ENCODE results near the gene SCN8A.

SCN8A gene

DNA sequence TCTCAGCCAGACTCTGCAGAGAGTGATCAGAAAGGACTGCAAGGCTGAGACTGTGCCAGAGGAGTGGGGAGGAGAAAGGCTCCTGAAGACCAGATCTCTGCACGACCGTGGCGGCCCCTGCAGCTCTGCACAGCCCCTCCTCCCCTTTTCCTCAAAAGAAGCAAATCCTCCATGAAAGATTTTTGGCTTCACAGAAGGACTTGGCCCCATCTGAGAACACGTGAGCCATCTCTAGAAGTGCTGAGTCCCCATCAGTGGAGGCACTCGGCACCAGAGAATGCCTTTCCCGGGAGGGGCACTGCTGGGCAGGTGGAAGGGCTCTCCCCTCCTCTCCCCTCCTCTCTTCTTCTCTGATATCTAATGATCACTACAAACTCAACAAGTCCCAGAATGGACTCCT lies 250.7 kb downstream of the SCN8A start:
- no peak for DNase-seq (ENCODE audit: low read depth)
- TF ChIP-seq, protein P1, sequence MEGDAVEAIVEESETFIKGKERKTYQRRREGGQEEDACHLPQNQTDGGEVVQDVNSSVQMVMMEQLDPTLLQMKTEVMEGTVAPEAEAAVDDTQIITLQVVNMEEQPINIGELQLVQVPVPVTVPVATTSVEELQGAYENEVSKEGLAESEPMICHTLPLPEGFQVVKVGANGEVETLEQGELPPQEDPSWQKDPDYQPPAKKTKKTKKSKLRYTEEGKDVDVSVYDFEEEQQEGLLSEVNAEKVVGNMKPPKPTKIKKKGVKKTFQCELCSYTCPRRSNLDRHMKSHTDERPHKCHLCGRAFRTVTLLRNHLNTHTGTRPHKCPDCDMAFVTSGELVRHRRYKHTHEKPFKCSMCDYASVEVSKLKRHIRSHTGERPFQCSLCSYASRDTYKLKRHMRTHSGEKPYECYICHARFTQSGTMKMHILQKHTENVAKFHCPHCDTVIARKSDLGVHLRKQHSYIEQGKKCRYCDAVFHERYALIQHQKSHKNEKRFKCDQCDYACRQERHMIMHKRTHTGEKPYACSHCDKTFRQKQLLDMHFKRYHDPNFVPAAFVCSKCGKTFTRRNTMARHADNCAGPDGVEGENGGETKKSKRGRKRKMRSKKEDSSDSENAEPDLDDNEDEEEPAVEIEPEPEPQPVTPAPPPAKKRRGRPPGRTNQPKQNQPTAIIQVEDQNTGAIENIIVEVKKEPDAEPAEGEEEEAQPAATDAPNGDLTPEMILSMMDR (conservative IDR thresholded peaks at IDR 0.05; ENCODE audit: low read depth, low read length) = no peak

DNA sequence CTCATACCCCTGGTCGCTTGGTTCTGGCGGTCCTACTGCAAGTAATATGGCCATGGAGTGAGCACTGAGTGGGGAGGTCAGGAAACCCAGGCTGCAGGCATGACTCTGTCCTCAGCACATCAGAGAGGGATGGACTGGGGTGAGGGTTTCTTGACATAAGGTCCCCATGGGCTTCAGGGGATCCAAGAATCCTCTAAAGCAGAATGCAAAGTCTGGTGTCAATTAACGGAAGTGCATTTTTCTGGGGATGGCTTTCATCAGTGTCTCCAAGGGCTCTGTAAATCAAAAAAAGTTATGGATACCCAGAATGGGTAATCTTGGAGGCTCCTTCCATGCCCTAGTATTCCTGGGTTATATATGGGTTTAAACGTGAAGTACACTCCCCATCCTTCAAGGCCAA lies 253.8 kb downstream of the SCN8A start:
- TF ChIP-seq, protein P1 (conservative IDR thresholded peaks at IDR 0.05; ENCODE audit: low read depth, low read length) = no peak
- no peak overlapping the region for H3K4me3 ChIP-seq (ENCODE audit: low read length)
- DNase-seq (ENCODE audit: low read depth) = no peak

More for the DNA sequence above, 250.7 kb downstream of the SCN8A start:
- H3K4me3 ChIP-seq (ENCODE audit: low read length) = no peak overlapping the region

DNA sequence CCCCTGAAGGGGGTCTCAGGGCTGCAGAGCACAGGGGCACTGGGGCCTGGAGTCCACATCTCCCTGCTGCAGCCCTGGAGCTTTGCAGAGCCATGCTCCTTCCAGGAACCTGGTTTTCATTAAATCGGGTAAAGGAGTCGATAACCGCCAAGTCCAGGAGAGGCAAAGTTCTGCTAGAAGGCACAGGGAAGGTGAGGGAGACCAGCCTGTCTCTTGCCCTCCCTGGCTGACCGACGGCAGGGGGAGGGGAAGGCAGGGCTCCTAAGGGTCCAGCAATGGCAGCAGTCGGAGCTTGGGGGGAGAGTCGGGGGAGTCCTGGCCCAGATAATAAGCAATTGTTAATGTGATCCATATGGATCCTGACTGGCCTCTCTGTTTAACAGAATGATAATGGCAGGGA lies 254.4 kb downstream of the SCN8A start:
- TF ChIP-seq, protein P1 (conservative IDR thresholded peaks at IDR 0.05; ENCODE audit: low read depth, low read length) = no peak
- DNase-seq (ENCODE audit: low read depth) = no peak
- no peak overlapping the region for H3K4me3 ChIP-seq (ENCODE audit: low read length)

DNA sequence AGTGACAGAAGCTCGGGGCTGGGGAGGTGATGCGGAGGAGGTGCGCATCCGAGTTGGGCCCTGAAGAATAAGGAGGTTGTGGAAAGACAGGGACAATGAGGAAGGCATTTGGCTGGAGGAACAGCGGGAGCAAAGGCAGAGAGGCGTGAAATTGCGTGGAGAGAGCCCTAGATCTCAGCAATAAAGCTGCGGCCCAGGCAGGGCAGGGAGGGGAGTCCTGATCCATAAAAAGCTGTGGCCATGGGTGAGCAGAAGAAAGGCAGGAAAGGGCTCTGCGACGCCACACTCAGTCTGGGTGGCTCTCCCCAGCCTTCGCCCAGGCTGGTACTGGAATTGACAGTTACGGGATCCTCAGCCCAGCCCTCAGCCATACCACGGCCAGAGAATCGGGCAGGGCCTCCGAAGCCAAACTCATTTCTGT lies 255.2 kb downstream of the SCN8A start:
- TF ChIP-seq, protein P1 (conservative IDR thresholded peaks at IDR 0.05; ENCODE audit: low read depth, low read length) = no peak
- no peak overlapping the region for H3K4me3 ChIP-seq (ENCODE audit: low read length)
- DNase-seq (ENCODE audit: low read depth) = no peak

DNA sequence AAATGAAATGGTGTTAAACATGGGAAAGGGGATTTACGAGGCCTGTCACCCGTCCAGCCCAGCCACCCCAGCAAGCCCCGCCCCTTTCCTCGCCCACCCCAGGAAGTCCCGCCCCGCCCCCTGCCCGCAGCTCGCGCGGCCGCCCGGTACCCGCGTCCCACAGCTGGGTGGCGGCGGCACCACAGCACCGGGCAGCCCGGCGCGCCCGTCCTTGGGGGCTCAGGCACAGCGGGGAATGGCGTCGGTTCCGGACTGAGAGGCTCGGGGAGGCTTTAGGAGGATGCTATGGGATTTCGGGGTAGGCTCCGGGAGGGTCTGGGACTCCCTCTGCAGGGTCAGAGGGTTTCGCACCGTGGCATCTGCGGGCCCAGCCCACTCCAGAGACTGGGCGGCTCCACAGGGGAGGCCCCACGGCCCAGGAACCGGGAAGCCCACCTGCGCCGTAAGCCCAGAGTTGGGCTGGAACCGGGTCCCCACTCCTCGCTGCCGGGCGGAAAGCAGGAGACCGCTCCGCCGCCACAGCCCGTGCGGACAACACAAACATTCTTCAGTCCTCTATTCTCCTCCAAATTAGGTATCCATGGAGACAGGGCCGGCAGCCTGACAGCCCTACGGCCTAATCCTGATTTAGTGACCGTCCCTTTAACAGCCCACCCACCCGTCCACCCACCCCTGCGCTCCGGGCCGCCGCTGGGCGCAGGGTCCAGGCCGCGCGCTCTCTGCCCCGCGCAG lies 256.0 kb downstream of the SCN8A start:
- TF ChIP-seq, protein P1 (conservative IDR thresholded peaks at IDR 0.05; ENCODE audit: low read depth, low read length) = no peak
- no peak for DNase-seq (ENCODE audit: low read depth)
- H3K4me3 ChIP-seq (ENCODE audit: low read length) = peak overlapping the region; percentile 62

DNA sequence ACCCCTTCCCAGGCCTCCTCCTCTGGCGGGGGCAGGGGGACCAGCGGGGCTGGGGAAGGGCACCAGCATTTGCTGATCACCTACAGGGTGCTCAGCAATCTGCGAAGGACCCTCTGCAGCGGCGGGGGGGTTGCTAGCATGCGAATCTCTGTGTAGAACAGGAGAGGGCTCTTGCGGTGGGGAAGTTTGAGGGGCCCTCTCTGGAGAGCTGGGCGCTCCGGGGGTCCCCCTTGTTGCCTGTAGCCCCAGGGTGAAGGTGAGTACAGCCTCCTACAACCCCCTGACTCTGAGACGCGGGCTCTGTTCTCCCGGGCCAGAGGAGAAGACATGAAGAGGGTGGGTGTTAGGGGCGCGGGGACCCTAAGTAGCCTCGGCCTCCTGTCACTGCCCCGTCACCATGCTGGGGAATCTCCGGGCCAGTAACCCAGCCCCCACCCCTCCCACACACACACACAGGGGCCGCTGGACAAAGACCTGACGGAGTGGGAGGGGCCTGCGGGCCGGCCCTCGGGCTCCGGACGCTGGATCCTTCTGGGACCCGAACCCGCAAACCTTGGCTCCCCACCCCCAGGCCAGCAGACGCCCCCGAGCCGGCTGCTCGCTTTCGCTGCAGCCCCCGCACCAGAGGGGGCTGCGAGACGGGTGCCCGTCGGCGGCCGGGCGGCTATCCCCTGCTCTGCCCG lies 256.8 kb downstream of the SCN8A start:
- H3K4me3 ChIP-seq (ENCODE audit: low read length) = peak overlapping the region; percentile 62
- DNase-seq (ENCODE audit: low read depth) = no peak
- TF ChIP-seq, protein P1 (conservative IDR thresholded peaks at IDR 0.05; ENCODE audit: low read depth, low read length) = no peak

DNA sequence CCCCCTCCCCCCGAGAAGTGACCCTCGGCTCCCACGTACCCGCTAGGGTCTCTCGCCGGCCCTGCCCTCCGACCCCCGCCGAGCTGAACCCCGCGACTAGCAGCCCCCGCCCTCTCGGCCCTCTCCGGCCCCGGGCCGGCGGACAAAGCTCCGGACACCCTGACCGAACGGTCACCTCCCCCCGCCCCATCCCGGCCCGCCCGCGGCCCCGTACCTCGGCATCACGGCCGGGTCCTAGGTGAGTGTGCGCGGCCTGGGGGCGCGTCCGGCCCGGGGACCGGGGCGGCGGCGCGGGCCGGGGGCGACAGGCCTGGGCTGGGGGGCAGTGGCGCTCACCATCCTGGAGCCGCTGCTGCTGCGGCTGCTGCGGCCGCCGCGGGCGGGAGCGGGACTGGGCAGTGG lies 257.3 kb downstream of the SCN8A start, which contains the start of gene FIGNL2:
Gene FIGNL2 (minus strand): TSS at position 393 of the 402 bp plus-strand sequence. CDS start 26,305 bp downstream, outside the sequence.
- no peak for DNase-seq (ENCODE audit: low read depth)
- peak within 1 kb of the TSS; percentile 62 for H3K4me3 ChIP-seq (ENCODE audit: low read length)
- TF ChIP-seq, protein P1 (conservative IDR thresholded peaks at IDR 0.05; ENCODE audit: low read depth, low read length) = no peak

Data from retinal pigment epithelial cell (primary cell).